D341Med (cell line): ENCODE results near the gene CANX.
"Not testable (repeated sequence)": the region's sequence is repeated elsewhere in the genome, so short reads cannot be mapped to it uniquely, and the experiment has no call there.

Source experiments
- DNase-seq: peaks from one replicate; pipeline ENCODE4 v3.0.0; 2012; ENCODE audit warnings: low spot score

Gene CANX

GRCh38 chr5:179699616-179700237, 960 bp downstream of the CANX start:
- DNase-seq, result peak; percentile 30

GRCh38 chr5:179700401-179700918, 1.7 kb downstream of the CANX start:
- peak; percentile 29 for DNase-seq

- no peak for DNase-seq
Measured at GRCh38 chr5:179716286-179716685, 17.5 kb downstream of the CANX start.

- DNase-seq, result no peak
Measured at GRCh38 chr5:179720222-179720621, 21.5 kb downstream of the CANX start.

- DNase-seq, result no peak
Measured at GRCh38 chr5:179724163-179724562, 25.4 kb downstream of the CANX start.

GRCh38 chr5:179727106-179727505, 28.3 kb downstream of the CANX start:
- no peak for DNase-seq

GRCh38 chr5:179729303-179729702, 30.5 kb downstream of the CANX start:
- DNase-seq, result no peak

GRCh38 chr5:179729727-179730126, 31.0 kb downstream of the CANX start:
- no peak for DNase-seq

- no peak for DNase-seq
Measured at GRCh38 chr5:179730356-179730755, 31.6 kb downstream of the CANX start.

GRCh38 chr5:179730852-179731251, 32.1 kb downstream of the CANX start:
- no peak for DNase-seq

- no peak for DNase-seq
Measured at GRCh38 chr5:179731791-179732411, 33.1 kb downstream of the CANX start.

GRCh38 chr5:179732412-179732917, 33.7 kb downstream of the CANX start, which contains the start of gene MAML1:
Gene MAML1 (plus strand): TSS chr5:179732822. CDS start chr5:179733113, 291 bp downstream.
- DNase-seq, result peak; percentile 98

GRCh38 chr5:179732918-179733771, 34.4 kb downstream of the CANX start:
- DNase-seq, result peak; percentile 78

GRCh38 chr5:179733772-179734126, 35.0 kb downstream of the CANX start:
- no peak for DNase-seq

GRCh38 chr5:179734536-179735164, 35.9 kb downstream of the CANX start:
- no peak for DNase-seq

- no peak for DNase-seq
Measured at GRCh38 chr5:179738742-179739141, 40.0 kb downstream of the CANX start.

- DNase-seq, result not testable (repeated sequence)
Measured at GRCh38 chr5:179744106-179744505, 45.3 kb downstream of the CANX start.

- DNase-seq, result no peak
Measured at GRCh38 chr5:179746872-179747271, 48.1 kb downstream of the CANX start.

- DNase-seq, result no peak
Measured at GRCh38 chr5:179747811-179748210, 49.0 kb downstream of the CANX start.

- no peak for DNase-seq
Measured at GRCh38 chr5:179749857-179750508, 51.2 kb downstream of the CANX start.

GRCh38 chr5:179753971-179754370, 55.2 kb downstream of the CANX start:
- no peak for DNase-seq

- no peak for DNase-seq
Measured at GRCh38 chr5:179755022-179755421, 56.3 kb downstream of the CANX start.
